Stimulated activated CD8-positive, alpha-beta memory T cell treated with anti-CD3 and anti-CD28 coated beads, Interleukin-2, amount 100 ng/mL, for 48 hours (primary cell): ENCODE results near the gene SYNE2.

Source experiments
- DNase-seq, 2 donors: peaks; one replicate each; pipeline ENCODE4 v3.0.0-alpha.2; 2020; ENCODE audit warnings: low read depth in 2 of 2

Gene SYNE2

GRCh38 chr14:64249363-64249762, 396.6 kb downstream of the SYNE2 start:
- no peak for DNase-seq

GRCh38 chr14:64253672-64254071, 400.9 kb downstream of the SYNE2 start:
- no peak for DNase-seq

- DNase-seq, result no peak
These were observed 403.0 kb downstream of the SYNE2 start for GRCh38 chr14:64255756-64256155.

- no peak for DNase-seq
These were observed 407.6 kb downstream of the SYNE2 start for GRCh38 chr14:64260418-64260817.

DNA sequence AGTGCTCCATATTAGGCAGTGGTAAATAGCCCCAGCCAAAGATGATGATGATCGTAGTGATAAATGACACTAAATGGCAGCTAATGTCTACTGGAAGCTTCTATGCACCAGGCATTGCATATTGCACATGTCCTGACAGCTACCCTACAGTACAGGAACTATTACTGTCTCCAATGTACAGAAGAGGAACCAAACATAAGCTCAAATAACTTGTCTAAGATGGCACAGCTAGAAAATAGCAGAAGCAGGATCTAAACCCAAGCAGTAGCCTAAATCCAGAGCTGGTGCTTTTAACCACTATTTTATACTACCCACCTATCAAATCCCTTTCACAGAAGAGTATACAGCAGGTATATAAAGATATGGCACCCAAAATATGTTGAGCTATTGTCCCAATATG, 412.4 kb downstream of the SYNE2 start:
- DNase-seq, result no peak

DNA sequence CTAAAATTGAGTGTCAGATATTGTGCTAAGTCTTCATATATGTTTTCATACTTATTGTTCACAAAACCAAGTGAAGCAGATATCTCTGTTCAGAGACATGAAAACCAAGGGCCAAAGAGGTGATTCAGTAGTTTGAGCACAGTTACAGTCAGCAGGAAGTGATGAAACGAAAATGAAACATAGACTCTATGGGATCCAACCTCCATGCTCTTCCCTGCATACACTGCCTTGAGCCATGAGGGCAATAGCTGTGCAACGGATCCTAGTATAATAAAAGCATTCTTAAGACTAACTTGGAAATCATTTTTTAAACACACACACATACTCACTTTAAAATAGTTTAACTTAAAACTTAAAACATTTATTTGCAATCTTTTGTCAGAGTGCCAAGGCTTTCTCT, 413.4 kb downstream of the SYNE2 start:
- DNase-seq, result no peak

DNA sequence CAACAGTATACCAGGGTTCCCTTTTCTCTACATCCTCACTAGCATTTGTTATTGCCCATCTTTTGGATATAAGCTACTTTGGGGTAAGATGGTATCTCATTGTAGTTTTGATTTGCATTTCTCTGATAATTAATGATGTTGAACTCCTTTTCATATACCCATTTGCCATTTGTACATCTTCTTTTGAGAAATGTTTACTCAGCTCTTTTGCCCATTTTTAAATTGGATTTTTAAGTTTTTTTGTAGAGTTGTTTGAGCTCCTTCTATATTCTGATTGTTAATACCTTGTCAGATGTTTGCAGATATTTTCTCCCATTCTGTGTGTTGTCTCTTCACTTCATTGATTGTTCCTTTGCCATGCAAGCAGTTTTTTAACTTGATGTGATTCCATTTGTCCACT, 419.2 kb downstream of the SYNE2 start:
- DNase-seq, result no peak
